Type B pancreatic cell (in vitro differentiated cells): ENCODE data around the gene LRP1B. TPM values are rescaled to one million over a fixed set of nuclear protein-coding genes. Genes with fewer than 3 reads are reported as not detected.
"Not testable (repeated sequence)": the region's sequence is repeated elsewhere in the genome, so short reads cannot be mapped to it uniquely, and the experiment has no call there.

Experiments
- DNase-seq: peaks from one replicate; pipeline ENCODE4 v3.0.0; 2021; ENCODE audit warnings: mixed read lengths; ENCODE audit not compliant: unreplicated experiment; ENCODE audit errors: extremely low spot score
- H3K27ac Mint-ChIP-seq: 2 replicates; pipeline ENCODE4 v1.8.0; 2021; ENCODE audit warnings: mild to moderate bottlenecking, mixed read lengths
- H3K27me3 Mint-ChIP-seq: 2 replicates; pipeline ENCODE4 v1.8.0; 2021; ENCODE audit warnings: mixed read lengths
- H3K36me3 Mint-ChIP-seq: 2 replicates; pipeline ENCODE4 v1.8.0; 2021; ENCODE audit warnings: mixed read lengths
- H3K4me1 Mint-ChIP-seq: one replicate; pipeline ENCODE4 v1.8.0; 2021; ENCODE audit warnings: mixed read lengths; ENCODE audit not compliant: unreplicated experiment
- H3K4me3 Mint-ChIP-seq: 2 replicates; pipeline ENCODE4 v1.8.0; 2021; ENCODE audit warnings: mild to moderate bottlenecking, mixed read lengths
- H3K9me3 Mint-ChIP-seq: 2 replicates; pipeline ENCODE4 v1.8.0; 2021; ENCODE audit warnings: mixed read lengths
- CTCF ChIP-seq: fragments of 200-600 bp; sonication (generic); conservative IDR thresholded peaks from 2 replicates; pipeline ENCODE4 v1.5.0; 2021; ENCODE audit warnings: antibody characterized with exemption, mild to moderate bottlenecking
- total RNA-seq: library from RNA; stranded (reverse); gene quantifications from 2 replicates; pipeline ENCODE4 v1.2.1, GENCODE V29; 2021; ENCODE audit warnings: low replicate concordance

LRP1B gene
- total RNA-seq, 1 donor from 2014 or later: 16.0 TPM

GRCh38 chr2:142095647-142096046 lies 35.2 kb downstream of the LRP1B start:
- Mint-ChIP-seq H3K36me3 (no peaks in the 10 kb centered on the region), H3K27me3 (no peaks in the 10 kb centered on the region), H3K9me3 (peaks cover 4% of the 10 kb centered on the region), H3K4me1 (peaks cover 1% of the 10 kb centered on the region), H3K4me3 (no peak overlapping the region), H3K27ac (no peak overlapping the region)
- DNase-seq: no peak
- TF ChIP-seq CTCF: no peak

- no peaks in the 10 kb centered on the region for H3K27me3 Mint-ChIP-seq
- no peak for DNase-seq
- no peak overlapping the region for H3K4me3 Mint-ChIP-seq
- no peaks in the 10 kb centered on the region for H3K4me1 Mint-ChIP-seq
- no peak overlapping the region for H3K27ac Mint-ChIP-seq
- no peak for TF ChIP-seq CTCF
- H3K36me3 Mint-ChIP-seq: no peaks in the 10 kb centered on the region
- peaks cover 4% of the 10 kb centered on the region for H3K9me3 Mint-ChIP-seq
Observed at GRCh38 chr2:142094233-142094632, 36.6 kb downstream of the LRP1B start.

- Mint-ChIP-seq H3K4me1 (no peaks in the 10 kb centered on the region), H3K27ac (no peak overlapping the region), H3K9me3 (peaks cover 4% of the 10 kb centered on the region), H3K27me3 (no peaks in the 10 kb centered on the region), H3K4me3 (no peak overlapping the region), H3K36me3 (peaks cover 4% of the 10 kb centered on the region)
- no peak for TF ChIP-seq CTCF
- no peak for DNase-seq
Observed at GRCh38 chr2:142088058-142088568, 42.7 kb downstream of the LRP1B start.

- not testable (repeated sequence) for H3K4me3 Mint-ChIP-seq, H3K9me3 Mint-ChIP-seq, H3K4me1 Mint-ChIP-seq, DNase-seq, H3K36me3 Mint-ChIP-seq, H3K27ac Mint-ChIP-seq, H3K27me3 Mint-ChIP-seq
Observed at GRCh38 chr2:142087585-142087984, 43.2 kb downstream of the LRP1B start.

GRCh38 chr2:142082368-142082767 lies 48.4 kb downstream of the LRP1B start:
- peaks cover 4% of the 10 kb centered on the region for H3K36me3 Mint-ChIP-seq
- peaks cover 5% of the 10 kb centered on the region for H3K27me3 Mint-ChIP-seq
- TF ChIP-seq CTCF: no peak
- H3K4me3 Mint-ChIP-seq: no peak overlapping the region
- H3K4me1 Mint-ChIP-seq: peaks cover 8% of the 10 kb centered on the region
- no peak overlapping the region for H3K27ac Mint-ChIP-seq
- H3K9me3 Mint-ChIP-seq: no peaks in the 10 kb centered on the region
- DNase-seq: no peak

GRCh38 chr2:142076317-142076716 lies 54.5 kb downstream of the LRP1B start:
- H3K4me3 Mint-ChIP-seq: no peak overlapping the region
- no peaks in the 10 kb centered on the region for H3K9me3 Mint-ChIP-seq
- no peak for DNase-seq
- peaks cover 9% of the 10 kb centered on the region for H3K36me3 Mint-ChIP-seq
- peaks cover 12% of the 10 kb centered on the region for H3K4me1 Mint-ChIP-seq
- peaks cover 22% of the 10 kb centered on the region for H3K27me3 Mint-ChIP-seq
- TF ChIP-seq CTCF: no peak
- no peak overlapping the region for H3K27ac Mint-ChIP-seq
